ENCODE results near the gene CLASP1. TPM values are rescaled to one million over a fixed set of nuclear protein-coding genes. Genes with fewer than 3 reads are reported as not detected.

The CLASP1 gene
- total and polyA plus RNA-seq, 12 donors = 10.1 to 90.6 (median 71.7) TPM

GRCh38 chr2:121417826-121418225, 231.4 kb downstream of the CLASP1 start:
- no peak for TF ChIP-seq CTCF (IDR thresholded peaks at IDR 0.05)
- Histone ChIP-seq H3K4me1 (no peaks in the 10 kb centered on the region), H3K27me3 (no peaks in the 10 kb centered on the region), H3K4me3 (no peak overlapping the region), H3K9me3 (no peaks in the 10 kb centered on the region), H3K27ac (no peak overlapping the region), H3K36me3 (peaks cover 0 to 100% (median 20%) of the 10 kb centered on the region in 9 donors)
- 60 to 62% methylated on average over 4 of the region's 4 CpGs for WGBS, 2 donors
- DNase-seq = no peak
- ATAC-seq = no peak
- intact Hi-C loops (cut with DNase I) = no loop called here

GRCh38 chr2:121415727-121416126, 233.5 kb downstream of the CLASP1 start:
- intact Hi-C loops (cut with DNase I) = no loop called here
- H3K4me3 ChIP-seq = no peak overlapping the region
- peaks cover 0 to 98% (median 6%) of the 10 kb centered on the region in 9 donors for H3K36me3 ChIP-seq
- DNase-seq (no peak), ATAC-seq (no peak)
- no peaks in the 10 kb centered on the region for H3K4me1 ChIP-seq
- WGBS, 2 donors = 97% methylated on average over 1 of the region's 1 CpG
- H3K27ac ChIP-seq = no peak overlapping the region
- no peaks in the 10 kb centered on the region for H3K9me3 ChIP-seq
- no peaks in the 10 kb centered on the region for H3K27me3 ChIP-seq
- no peak for TF ChIP-seq CTCF (IDR thresholded peaks at IDR 0.05)

- DNase-seq (no peak), ATAC-seq (no peak)
- H3K4me1 ChIP-seq = no peaks in the 10 kb centered on the region
- no peaks in the 10 kb centered on the region for H3K27me3 ChIP-seq
- intact Hi-C loops (cut with DNase I) = no loop called here
- H3K27ac ChIP-seq = no peak overlapping the region
- no peak overlapping the region for H3K4me3 ChIP-seq
- peaks cover 0 to 98% (median 9%) of the 10 kb centered on the region in 9 donors for H3K36me3 ChIP-seq
- 91 to 92% methylated on average over 1 of the region's 1 CpG for WGBS, 2 donors
- TF ChIP-seq CTCF (IDR thresholded peaks at IDR 0.05) = no peak
- H3K9me3 ChIP-seq = no peaks in the 10 kb centered on the region
These were observed 236.9 kb downstream of the CLASP1 start for GRCh38 chr2:121412349-121412748.

- Histone ChIP-seq H3K4me3 (no peak overlapping the region), H3K9me3 (no peaks in the 10 kb centered on the region), H3K27me3 (no peaks in the 10 kb centered on the region), H3K4me1 (no peaks in the 10 kb centered on the region), H3K36me3 (peaks cover 0 to 100% (median 33%) of the 10 kb centered on the region in 9 donors), H3K27ac (no peak overlapping the region)
- ATAC-seq (no peak), DNase-seq (no peak)
- intact Hi-C loops (cut with DNase I) = loop anchor here in 6 of 10 donors (5.0 to 10.0 kb wide), 7 partner anchors 45 to 315 kb away; no protein-coding TSS in a partner anchor
- TF ChIP-seq CTCF (IDR thresholded peaks at IDR 0.05) = no peak
These were observed 239.3 kb downstream of the CLASP1 start for GRCh38 chr2:121409966-121410365.
